ENCODE data around the gene IQCC.
"Not testable (repeated sequence)": the region's sequence is repeated elsewhere in the genome, so short reads cannot be mapped to it uniquely, and the experiment has no call there.

Gene IQCC

GRCh38 chr1:32205401-32206370 is at the start of gene IQCC:
TSS of gene IQCC (plus strand) at chr1:32205671. CDS start at chr1:32205682, 11 bp downstream.
- DNase-seq = peak; percentile 93

DNA sequence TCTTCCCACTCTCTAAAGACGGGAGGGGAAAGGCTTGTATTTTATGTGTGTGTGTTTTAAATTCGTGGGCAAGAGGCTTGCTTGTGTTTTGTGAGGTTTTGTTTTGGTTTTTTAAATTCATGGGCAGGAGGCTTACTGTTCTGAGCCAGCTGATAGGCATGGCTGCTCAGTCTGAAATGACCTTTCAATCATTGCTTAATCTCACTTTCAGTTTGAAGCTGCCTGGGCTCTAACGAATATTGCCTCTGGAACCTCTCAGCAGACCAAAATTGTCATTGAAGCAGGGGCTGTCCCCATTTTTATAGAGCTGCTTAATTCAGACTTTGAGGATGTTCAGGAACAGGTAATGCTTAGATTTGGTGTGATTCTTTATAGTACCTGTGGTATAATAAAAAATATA is 46.3 kb upstream of the IQCC start:
- no peak for DNase-seq

DNA sequence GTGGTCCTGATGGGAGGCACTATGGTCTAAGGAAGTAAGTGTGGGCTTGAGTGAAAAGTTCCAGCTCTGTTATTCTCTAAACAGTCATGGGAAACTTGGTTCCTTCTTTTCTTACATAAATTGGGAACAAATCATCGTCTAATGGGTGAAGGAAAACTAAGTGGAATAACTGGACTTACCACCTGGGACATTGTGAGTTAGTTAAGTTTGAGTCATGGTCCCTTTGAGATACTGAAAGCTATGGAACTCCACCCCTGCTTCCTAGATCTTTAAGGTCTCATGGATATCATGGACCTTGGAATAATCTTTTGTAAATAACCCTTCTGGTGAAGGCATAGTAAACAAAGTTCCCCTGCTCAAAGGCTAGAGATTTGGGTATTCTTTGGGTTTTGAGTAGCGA is 42.1 kb upstream of the IQCC start:
- no peak for DNase-seq

DNA sequence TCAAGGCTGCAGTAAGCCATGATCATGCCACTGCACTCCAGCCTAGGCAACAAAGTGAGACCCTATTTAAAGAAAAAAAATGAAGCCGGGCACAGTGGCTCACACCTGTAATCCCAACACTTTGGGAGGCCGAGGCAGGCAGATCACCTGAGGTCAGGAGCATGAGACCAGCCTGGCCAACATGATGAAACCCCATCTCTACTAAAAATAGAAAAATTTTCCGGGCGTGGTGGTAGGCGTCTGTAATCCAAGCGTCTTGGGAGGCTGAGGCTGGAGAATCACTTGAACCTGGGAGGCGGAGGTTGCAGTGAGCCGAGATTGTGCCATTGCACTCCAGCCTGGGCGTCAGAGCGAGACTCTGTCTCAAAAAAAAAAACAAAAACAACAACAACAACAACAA is 39.8 kb upstream of the IQCC start:
- not testable (repeated sequence) for DNase-seq

GRCh38 chr1:32170991-32171390 is 34.5 kb upstream of the IQCC start:
- no peak for DNase-seq

DNA sequence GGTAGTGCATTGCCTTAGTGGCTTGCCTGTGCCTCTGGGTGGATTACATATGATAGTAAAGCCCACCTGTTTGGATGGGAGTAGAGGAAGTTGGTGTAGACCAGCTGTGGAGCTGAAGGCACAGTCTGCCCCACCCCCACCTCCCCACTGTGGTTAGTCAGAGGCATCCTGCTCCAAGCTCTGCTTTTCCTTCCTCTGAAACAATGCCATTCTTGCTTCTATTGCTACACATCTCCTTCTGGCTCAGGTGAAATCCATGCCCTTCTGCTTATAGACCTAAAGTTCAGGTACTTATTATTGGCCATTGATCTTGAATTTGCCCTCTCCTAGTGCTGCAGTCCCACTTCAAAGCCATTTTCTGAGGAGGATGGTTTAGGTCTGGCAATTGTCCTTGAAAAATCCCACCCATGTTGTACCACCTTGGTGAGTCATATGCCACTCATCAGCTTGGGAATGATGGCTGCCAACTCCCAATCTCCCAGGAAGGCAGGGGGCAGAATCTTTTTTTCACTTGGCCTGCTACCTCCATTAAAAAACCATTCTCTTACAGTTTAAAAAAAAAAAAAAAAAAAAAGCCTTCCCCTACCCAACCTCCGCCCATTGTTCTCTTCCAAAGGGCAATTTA is 32.7 kb upstream of the IQCC start:
- peak; percentile 43 for DNase-seq

DNA sequence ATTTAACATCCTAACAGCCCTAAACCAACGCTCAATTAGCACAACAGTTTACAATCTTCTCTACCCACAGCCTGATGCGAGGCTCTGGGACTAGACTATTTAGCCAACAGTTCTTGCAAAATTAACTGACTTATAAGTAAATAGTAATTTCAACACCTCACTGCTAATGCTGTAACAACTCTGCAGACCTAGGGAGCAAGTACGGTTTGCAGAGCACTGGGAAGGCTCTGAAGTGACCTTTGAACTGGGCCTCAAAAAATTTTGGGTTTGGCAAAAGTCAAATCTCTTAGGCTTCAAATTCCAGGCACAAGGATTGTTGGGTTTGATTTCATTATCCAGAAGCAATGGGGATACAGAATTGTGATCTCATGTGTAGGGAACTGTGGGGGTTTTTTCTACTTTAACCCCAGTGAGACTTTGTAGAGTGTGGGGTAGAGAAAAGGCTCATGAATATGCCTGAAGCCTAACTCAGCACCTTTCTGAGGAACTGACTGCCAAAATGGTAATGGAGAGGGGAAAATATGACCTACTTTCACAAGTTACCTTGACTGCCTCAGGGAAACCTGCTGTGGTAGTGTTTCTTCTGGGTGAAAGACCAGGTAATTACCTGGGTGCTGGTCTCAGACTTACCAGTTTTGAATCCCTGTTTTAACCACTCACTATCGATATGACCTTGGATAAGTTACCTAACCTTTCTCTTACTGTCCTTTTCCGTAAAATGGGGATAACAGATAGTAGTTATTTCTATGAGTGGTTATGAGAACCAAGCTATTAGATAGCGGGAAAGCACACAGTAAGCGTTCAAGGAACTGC is 26.9 kb upstream of the IQCC start:
- peak; percentile 43 for DNase-seq

GRCh38 chr1:32179193-32179442 is 26.4 kb upstream of the IQCC start:
- no peak for DNase-seq

- DNase-seq = peak; percentile 97
Observed at GRCh38 chr1:32179443-32180185, 25.9 kb upstream of the IQCC start, which contains the start of gene TXLNA. TSS of gene TXLNA (plus strand) at chr1:32179675. CDS start at chr1:32180346, 671 bp downstream.

GRCh38 chr1:32180186-32181060 is 25.0 kb upstream of the IQCC start:
- peak; percentile 66 for DNase-seq

GRCh38 chr1:32181065-32181464 is 24.4 kb upstream of the IQCC start:
- no peak for DNase-seq

DNA sequence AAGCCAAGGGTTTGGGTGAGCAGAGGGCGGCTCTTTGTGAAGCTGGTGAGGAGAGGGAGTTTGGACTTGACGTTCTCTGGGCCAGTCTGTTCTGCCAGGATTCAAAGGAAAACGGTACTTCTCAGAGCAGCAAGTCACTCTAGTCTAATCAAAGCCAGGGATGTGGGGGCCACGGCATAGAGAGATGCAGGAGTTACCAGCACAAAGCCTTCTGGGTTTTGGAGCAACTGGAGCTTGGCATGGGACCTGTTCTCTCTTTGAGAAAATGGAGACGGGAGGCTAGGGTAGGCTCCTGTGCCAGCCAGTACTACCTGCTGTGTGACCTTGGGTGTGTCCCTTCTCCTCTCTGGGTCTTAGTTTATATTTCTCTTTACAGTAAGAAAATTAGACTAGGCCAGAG is 23.9 kb upstream of the IQCC start:
- DNase-seq = no peak

GRCh38 chr1:32182060-32182459 is 23.4 kb upstream of the IQCC start:
- DNase-seq = no peak

GRCh38 chr1:32184650-32185049 is 20.8 kb upstream of the IQCC start:
- no peak for DNase-seq

DNA sequence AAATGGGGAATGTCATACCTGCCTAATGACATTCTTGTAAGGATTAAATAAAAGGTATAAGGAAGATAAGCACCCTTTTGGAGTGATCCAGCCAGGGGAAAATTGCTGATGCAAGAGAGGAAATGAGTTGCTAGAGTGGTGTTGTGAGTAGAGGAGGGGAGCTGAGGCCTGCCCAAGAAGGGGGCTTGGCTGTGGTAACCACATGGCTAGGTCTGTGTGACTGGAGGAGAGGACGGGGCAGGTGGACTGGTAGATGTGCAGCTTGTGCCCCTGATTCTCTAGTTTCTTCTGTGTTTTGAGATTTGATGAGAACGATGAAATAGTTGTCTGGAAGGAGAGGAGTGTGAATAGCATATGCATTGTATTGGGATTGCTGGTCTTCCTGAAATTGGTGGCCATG is 19.4 kb upstream of the IQCC start:
- no peak for DNase-seq

- no peak for DNase-seq
Observed at GRCh38 chr1:32186491-32186890, 19.0 kb upstream of the IQCC start.

GRCh38 chr1:32187850-32188249 is 17.6 kb upstream of the IQCC start:
- no peak for DNase-seq

GRCh38 chr1:32192220-32192948 is 13.1 kb upstream of the IQCC start:
- no peak for DNase-seq

DNA sequence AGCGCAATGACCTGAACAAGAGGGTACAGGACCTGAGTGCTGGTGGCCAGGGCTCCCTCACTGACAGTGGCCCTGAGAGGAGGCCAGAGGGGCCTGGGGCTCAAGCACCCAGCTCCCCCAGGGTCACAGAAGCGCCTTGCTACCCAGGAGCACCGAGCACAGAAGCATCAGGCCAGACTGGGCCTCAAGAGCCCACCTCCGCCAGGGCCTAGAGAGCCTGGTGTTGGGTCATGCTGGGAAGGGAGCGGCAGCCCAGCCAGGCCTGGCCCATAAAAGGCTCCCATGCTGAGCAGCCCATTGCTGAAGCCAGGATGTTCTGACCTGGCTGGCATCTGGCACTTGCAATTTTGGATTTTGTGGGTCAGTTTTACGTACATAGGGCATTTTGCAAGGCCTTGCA is 10.5 kb upstream of the IQCC start:
- DNase-seq = no peak

DNA sequence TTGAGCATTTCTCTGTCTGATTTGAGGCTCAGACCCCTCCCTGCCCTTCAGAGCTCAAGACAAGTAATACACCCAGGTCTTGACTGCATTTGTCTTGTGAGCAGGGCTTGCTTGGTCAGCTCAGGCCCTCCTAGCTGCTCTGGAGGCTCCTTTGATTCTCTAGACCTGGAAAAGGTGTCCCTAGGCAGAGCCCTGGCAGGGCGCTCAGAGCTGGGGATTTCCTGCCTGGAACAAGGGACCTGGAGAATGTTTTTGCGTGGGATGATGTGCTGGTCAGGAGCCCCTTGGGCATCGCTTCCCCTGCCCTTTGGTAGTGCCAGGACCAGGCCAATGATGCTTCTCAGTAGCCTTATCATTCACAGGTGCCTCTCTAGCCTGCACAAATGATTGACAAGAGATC is 9.9 kb upstream of the IQCC start:
- no peak for DNase-seq
